GM13977 (cell line): Measurements from ENCODE around the gene TAF6L.

Source experiments
- DNase-seq: peaks from one replicate; pipeline ENCODE4 v3.0.0; 2012; ENCODE audit warnings: low spot score
- CTCF ChIP-seq: IDR thresholded peaks from 2 replicates; pipeline ENCODE4 v1.5.1; 2012; ENCODE audit warnings: mild to moderate bottlenecking, control low read depth; ENCODE audit not compliant: insufficient read depth; ENCODE audit errors: extremely low read depth, missing control alignments
- in situ Hi-C: fragments of 300-500 bp; cut with MboI; formaldehyde crosslinking; loops from one replicate; pipeline ENCODE4 v1.12.0; 2022; ENCODE audit warnings: low sequenced_read_pairs, low pct_unique_long_range_greater_than_20kb, mixed read lengths, inconsistent platforms; ENCODE audit not compliant: unreplicated experiment

Gene TAF6L

GRCh38 chr11:62792202-62792575 lies 21.0 kb downstream of the TAF6L start:
- in situ Hi-C loops, result no loop called here
- no peak for DNase-seq

GRCh38 chr11:62794201-62794775 lies 23.1 kb downstream of the TAF6L start:
- in situ Hi-C loops, result no loop called here
- TF ChIP-seq CTCF, result no peak

More at GRCh38 chr11:62792202-62792575, 21.0 kb downstream of the TAF6L start:
- no peak for TF ChIP-seq CTCF

GRCh38 chr11:62796281-62796680 lies 25.1 kb downstream of the TAF6L start:
- TF ChIP-seq CTCF, result no peak
- in situ Hi-C loops, result no loop called here
- no peak for DNase-seq

More at GRCh38 chr11:62794201-62794775, 23.1 kb downstream of the TAF6L start:
- no peak for DNase-seq

GRCh38 chr11:62799486-62799885 lies 28.3 kb downstream of the TAF6L start:
- TF ChIP-seq CTCF, result no peak
- DNase-seq, result no peak
- in situ Hi-C loops, result no loop called here

GRCh38 chr11:62801071-62801470 lies 29.9 kb downstream of the TAF6L start:
- no peak for TF ChIP-seq CTCF
- in situ Hi-C loops, result no loop called here
- DNase-seq, result no peak

- TF ChIP-seq CTCF, result no peak
- in situ Hi-C loops, result no loop called here
- peak; percentile 40 for DNase-seq
Observed at GRCh38 chr11:62804310-62805075, 33.3 kb downstream of the TAF6L start.
